Hepatocyte (in vitro differentiated cells): ENCODE data around the gene SMIM7. TPM values are rescaled to one million over a fixed set of nuclear protein-coding genes. Genes with fewer than 3 reads are reported as not detected.
"Not testable (repeated sequence)": the region's sequence is repeated elsewhere in the genome, so short reads cannot be mapped to it uniquely, and the experiment has no call there.

Experiments used
- DNase-seq: peaks from one replicate; pipeline ENCODE4 v3.0.0-alpha.2; 2016; ENCODE audit warnings: low spot score
- H2AFZ ChIP-seq: fragments of 200-600 bp; sonication (generic); 2 replicates; pipeline ENCODE4 v1.6.0; 2016; ENCODE audit warnings: antibody characterized with exemption, mild to moderate bottlenecking
- H3K27ac ChIP-seq: fragments of 200-600 bp; sonication (generic); 2 replicates; pipeline ENCODE4 v1.5.1; 2016; ENCODE audit warnings: mild to moderate bottlenecking
- H3K27me3 ChIP-seq: fragments of 200-600 bp; sonication (generic); 2 replicates; pipeline ENCODE4 v1.6.1; 2016
- H3K36me3 ChIP-seq: fragments of 200-600 bp; sonication (generic); replicated peaks from 2 replicates; pipeline ENCODE4 v1.5.1; 2016; ENCODE audit warnings: low read depth; ENCODE audit not compliant: insufficient read depth
- H3K4me1 ChIP-seq: fragments of 200-600 bp; sonication (generic); 2 replicates; pipeline ENCODE4 v1.5.1; 2016; ENCODE audit warnings: mild to moderate bottlenecking, moderate library complexity; ENCODE audit not compliant: insufficient read depth
- H3K4me2 ChIP-seq: fragments of 200-600 bp; sonication (generic); 2 replicates; pipeline ENCODE4 v1.6.0; 2016
- H3K4me3 ChIP-seq: fragments of 200-600 bp; sonication (generic); 2 replicates; pipeline ENCODE4 v1.5.1; 2016; ENCODE audit warnings: mild to moderate bottlenecking
- H3K79me2 ChIP-seq: fragments of 200-600 bp; sonication (generic); 2 replicates; pipeline ENCODE4 v1.6.0; 2017; ENCODE audit warnings: mild to moderate bottlenecking
- H3K9me2 ChIP-seq: fragments of 200-600 bp; sonication (generic); replicated peaks from 2 replicates; pipeline ENCODE4 v1.6.0; 2017; ENCODE audit warnings: mild to moderate bottlenecking; ENCODE audit not compliant: insufficient read depth
- H3K9me3 ChIP-seq: fragments of 200-600 bp; sonication (generic); 2 replicates; pipeline ENCODE4 v1.5.1; 2016; ENCODE audit warnings: low read depth, mild to moderate bottlenecking
- H4K20me1 ChIP-seq: fragments of 200-600 bp; sonication (generic); 2 replicates; pipeline ENCODE4 v1.6.0; 2016; ENCODE audit warnings: mild to moderate bottlenecking; ENCODE audit not compliant: insufficient read depth, poor library complexity, severe bottlenecking
- CTCF ChIP-seq: fragments of 200-600 bp; sonication (generic); IDR thresholded peaks from 2 replicates; pipeline ENCODE4 v1.5.1; 2016; ENCODE audit warnings: antibody characterized with exemption, mild to moderate bottlenecking; ENCODE audit not compliant: poor library complexity
- EZH2 ChIP-seq: fragments of 200-600 bp; sonication (generic); IDR thresholded peaks from 2 replicates; pipeline ENCODE4 v1.6.1; 2016; ENCODE audit warnings: antibody characterized with exemption, mild to moderate bottlenecking, borderline replicate concordance
- EZH2phosphoT487 ChIP-seq: fragments of 200-600 bp; sonication (generic); IDR thresholded peaks from one replicate; pipeline ENCODE4 v1.6.1; 2018; ENCODE audit warnings: antibody characterized with exemption, mild to moderate bottlenecking, low read depth, moderate library complexity; ENCODE audit not compliant: unreplicated experiment, severe bottlenecking
- WGBS: methylation state at CpG from one replicate; pipeline ENCODE4 v1.1.6; 2016; ENCODE audit warnings: low lambda C conversion rate; ENCODE audit errors: missing lambda C conversion rate; 5-methylcytosine and 5-hydroxymethylcytosine counted together
- polyA plus RNA-seq: library from polyadenylated mRNA; unstranded; fragments of >200 nt; fragmentation: Nextera tagmentation; extraction: Ambion mirVana; gene quantifications from 2 replicates; pipeline ENCODE4 v1.2.1, GENCODE V29; 2016
- total RNA-seq: library from RNA; depleted of rRNA; stranded (reverse); fragments of >200 nt; gene quantifications from 2 replicates; pipeline ENCODE4 v1.2.3, GENCODE V29; 2014

Gene SMIM7
- total and polyA plus RNA-seq, 2 experiments from 2014 or later, result 99.2 to 141 TPM

- no peak overlapping the region for H3K4me2 ChIP-seq
- no peaks in the 10 kb centered on the region for H3K79me2 ChIP-seq
- H2AFZ ChIP-seq, result no peak overlapping the region
- no peak overlapping the region for H3K27ac ChIP-seq
- DNase-seq, result no peak
- H3K4me1 ChIP-seq, result no peaks in the 10 kb centered on the region
- no peaks in the 10 kb centered on the region for H4K20me1 ChIP-seq
- no peak for TF ChIP-seq EZH2phosphoT487
- TF ChIP-seq EZH2, result no peak
- no peaks in the 10 kb centered on the region for H3K36me3 ChIP-seq
- WGBS, result 88% methylated on average over 15 of the region's 15 CpGs
- H3K27me3 ChIP-seq, result no peaks in the 10 kb centered on the region
- H3K4me3 ChIP-seq, result no peak overlapping the region
- no peaks in the 10 kb centered on the region for H3K9me2 ChIP-seq
- H3K9me3 ChIP-seq, result no peaks in the 10 kb centered on the region
Measured at GRCh38 chr19:16676101-16676798, 16.3 kb upstream of the SMIM7 start.

- not testable (repeated sequence) for H3K4me3 ChIP-seq, H3K9me2 ChIP-seq, H3K27me3 ChIP-seq, DNase-seq, H3K36me3 ChIP-seq, H3K27ac ChIP-seq, H3K9me3 ChIP-seq, H3K4me2 ChIP-seq, H2AFZ ChIP-seq, H4K20me1 ChIP-seq, H3K4me1 ChIP-seq, H3K79me2 ChIP-seq
- 90% methylated on average over 4 of the region's 4 CpGs for WGBS
Measured at GRCh38 chr19:16673839-16674238, 13.9 kb upstream of the SMIM7 start.

GRCh38 chr19:16673231-16673630, 13.3 kb upstream of the SMIM7 start:
- Histone ChIP-seq H3K4me2 (no peak overlapping the region), H3K4me3 (no peak overlapping the region), H3K79me2 (no peaks in the 10 kb centered on the region), H3K27ac (no peak overlapping the region), H4K20me1 (no peaks in the 10 kb centered on the region), H3K27me3 (no peaks in the 10 kb centered on the region), H3K9me2 (no peaks in the 10 kb centered on the region), H3K4me1 (no peaks in the 10 kb centered on the region), H3K9me3 (no peaks in the 10 kb centered on the region), H2AFZ (no peak overlapping the region), H3K36me3 (no peaks in the 10 kb centered on the region)
- no peak for DNase-seq
- no peak for TF ChIP-seq CTCF
- no peak for TF ChIP-seq EZH2phosphoT487
- no peak for TF ChIP-seq EZH2
- 92% methylated on average over 3 of the region's 3 CpGs for WGBS

GRCh38 chr19:16671652-16672274, 11.8 kb upstream of the SMIM7 start:
- H3K4me1 ChIP-seq, result no peaks in the 10 kb centered on the region
- H3K4me3 ChIP-seq, result no peak overlapping the region
- H3K9me3 ChIP-seq, result no peaks in the 10 kb centered on the region
- H3K4me2 ChIP-seq, result no peak overlapping the region
- 91% methylated on average over 12 of the region's 12 CpGs for WGBS
- no peaks in the 10 kb centered on the region for H4K20me1 ChIP-seq
- DNase-seq, result no peak
- H2AFZ ChIP-seq, result no peak overlapping the region
- TF ChIP-seq CTCF, result no peak
- TF ChIP-seq EZH2, result no peak
- no peaks in the 10 kb centered on the region for H3K79me2 ChIP-seq
- no peaks in the 10 kb centered on the region for H3K27me3 ChIP-seq
- no peak overlapping the region for H3K27ac ChIP-seq
- no peaks in the 10 kb centered on the region for H3K36me3 ChIP-seq
- H3K9me2 ChIP-seq, result no peaks in the 10 kb centered on the region
